ENCODE results near the gene ERN1. TPM values are rescaled to one million over a fixed set of nuclear protein-coding genes. Genes with fewer than 3 reads are reported as not detected.

The ERN1 gene
- total and polyA plus RNA-seq, 2 of the 13 experiments (the other 11 are each of a cell fraction or from before 2014, with no cell fraction given): 6.0 to 12.7 TPM

DNA sequence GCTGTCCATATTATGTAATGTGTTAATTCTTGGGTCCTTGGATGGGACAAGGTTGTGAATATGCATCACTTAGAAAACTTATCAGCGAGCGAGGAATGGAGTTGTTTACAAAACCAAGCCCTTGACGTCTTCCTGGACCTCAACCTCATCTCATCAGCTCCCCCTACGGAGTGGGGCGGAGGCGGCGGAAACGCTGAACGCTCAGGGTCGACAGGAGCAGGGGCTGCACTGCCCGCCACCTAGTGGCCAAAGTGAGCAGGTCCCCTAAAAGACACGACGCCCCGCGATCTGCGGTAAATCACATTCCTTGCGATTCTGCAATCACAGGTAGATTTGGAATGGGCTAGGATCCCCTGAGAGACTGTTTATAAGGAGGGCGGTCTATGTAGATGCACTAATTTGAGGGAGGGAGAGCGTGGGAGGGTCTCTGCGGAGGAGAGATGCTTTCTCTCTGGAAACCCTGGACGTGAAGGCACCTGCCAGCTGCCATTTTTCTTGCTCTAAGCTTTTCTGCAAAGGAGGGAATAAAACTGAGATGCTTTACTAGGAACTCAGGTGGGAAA is 104.1 kb downstream of the ERN1 start (continued):
- TF ChIP-seq, protein P1, sequence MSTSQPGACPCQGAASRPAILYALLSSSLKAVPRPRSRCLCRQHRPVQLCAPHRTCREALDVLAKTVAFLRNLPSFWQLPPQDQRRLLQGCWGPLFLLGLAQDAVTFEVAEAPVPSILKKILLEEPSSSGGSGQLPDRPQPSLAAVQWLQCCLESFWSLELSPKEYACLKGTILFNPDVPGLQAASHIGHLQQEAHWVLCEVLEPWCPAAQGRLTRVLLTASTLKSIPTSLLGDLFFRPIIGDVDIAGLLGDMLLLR (CRISPR knock-in tag; IDR thresholded peaks at IDR 0.05): no peak
- TF ChIP-seq ZFP1 (CRISPR knock-in tag; IDR thresholded peaks at IDR 0.05) (no peak), ZNF780A (CRISPR knock-in tag; IDR thresholded peaks at IDR 0.05) (no peak), ZNF431 (CRISPR knock-in tag; IDR thresholded peaks at IDR 0.05; ENCODE audit: borderline replicate concordance, low read depth) (no peak), HMG20A (CRISPR knock-in tag; IDR thresholded peaks at IDR 0.05; ENCODE audit: borderline replicate concordance) (0 out of 2 replicates have a peak, but pooled peaks have one; percentile 34), KDM5B (CRISPR knock-in tag; IDR thresholded peaks at IDR 0.05; ENCODE audit: borderline replicate concordance) (peak; percentile 42; the same call in 1 of the 2 replicates), THYN1 (CRISPR knock-in tag; IDR thresholded peaks at IDR 0.05; ENCODE audit: borderline replicate concordance, low read depth) (no peak), TCF12 (IDR thresholded peaks at IDR 0.05) (no peak), TCF12 (CRISPR knock-in tag; IDR thresholded peaks at IDR 0.05) (no peak), ZNF484 (CRISPR knock-in tag; IDR thresholded peaks at IDR 0.05; ENCODE audit: borderline replicate concordance, low read depth) (no peak)
- TF ChIP-seq, protein P2, sequence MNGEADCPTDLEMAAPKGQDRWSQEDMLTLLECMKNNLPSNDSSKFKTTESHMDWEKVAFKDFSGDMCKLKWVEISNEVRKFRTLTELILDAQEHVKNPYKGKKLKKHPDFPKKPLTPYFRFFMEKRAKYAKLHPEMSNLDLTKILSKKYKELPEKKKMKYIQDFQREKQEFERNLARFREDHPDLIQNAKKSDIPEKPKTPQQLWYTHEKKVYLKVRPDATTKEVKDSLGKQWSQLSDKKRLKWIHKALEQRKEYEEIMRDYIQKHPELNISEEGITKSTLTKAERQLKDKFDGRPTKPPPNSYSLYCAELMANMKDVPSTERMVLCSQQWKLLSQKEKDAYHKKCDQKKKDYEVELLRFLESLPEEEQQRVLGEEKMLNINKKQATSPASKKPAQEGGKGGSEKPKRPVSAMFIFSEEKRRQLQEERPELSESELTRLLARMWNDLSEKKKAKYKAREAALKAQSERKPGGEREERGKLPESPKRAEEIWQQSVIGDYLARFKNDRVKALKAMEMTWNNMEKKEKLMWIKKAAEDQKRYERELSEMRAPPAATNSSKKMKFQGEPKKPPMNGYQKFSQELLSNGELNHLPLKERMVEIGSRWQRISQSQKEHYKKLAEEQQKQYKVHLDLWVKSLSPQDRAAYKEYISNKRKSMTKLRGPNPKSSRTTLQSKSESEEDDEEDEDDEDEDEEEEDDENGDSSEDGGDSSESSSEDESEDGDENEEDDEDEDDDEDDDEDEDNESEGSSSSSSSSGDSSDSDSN (CRISPR knock-in tag; IDR thresholded peaks at IDR 0.05): no peak
- TF ChIP-seq, protein P3, sequence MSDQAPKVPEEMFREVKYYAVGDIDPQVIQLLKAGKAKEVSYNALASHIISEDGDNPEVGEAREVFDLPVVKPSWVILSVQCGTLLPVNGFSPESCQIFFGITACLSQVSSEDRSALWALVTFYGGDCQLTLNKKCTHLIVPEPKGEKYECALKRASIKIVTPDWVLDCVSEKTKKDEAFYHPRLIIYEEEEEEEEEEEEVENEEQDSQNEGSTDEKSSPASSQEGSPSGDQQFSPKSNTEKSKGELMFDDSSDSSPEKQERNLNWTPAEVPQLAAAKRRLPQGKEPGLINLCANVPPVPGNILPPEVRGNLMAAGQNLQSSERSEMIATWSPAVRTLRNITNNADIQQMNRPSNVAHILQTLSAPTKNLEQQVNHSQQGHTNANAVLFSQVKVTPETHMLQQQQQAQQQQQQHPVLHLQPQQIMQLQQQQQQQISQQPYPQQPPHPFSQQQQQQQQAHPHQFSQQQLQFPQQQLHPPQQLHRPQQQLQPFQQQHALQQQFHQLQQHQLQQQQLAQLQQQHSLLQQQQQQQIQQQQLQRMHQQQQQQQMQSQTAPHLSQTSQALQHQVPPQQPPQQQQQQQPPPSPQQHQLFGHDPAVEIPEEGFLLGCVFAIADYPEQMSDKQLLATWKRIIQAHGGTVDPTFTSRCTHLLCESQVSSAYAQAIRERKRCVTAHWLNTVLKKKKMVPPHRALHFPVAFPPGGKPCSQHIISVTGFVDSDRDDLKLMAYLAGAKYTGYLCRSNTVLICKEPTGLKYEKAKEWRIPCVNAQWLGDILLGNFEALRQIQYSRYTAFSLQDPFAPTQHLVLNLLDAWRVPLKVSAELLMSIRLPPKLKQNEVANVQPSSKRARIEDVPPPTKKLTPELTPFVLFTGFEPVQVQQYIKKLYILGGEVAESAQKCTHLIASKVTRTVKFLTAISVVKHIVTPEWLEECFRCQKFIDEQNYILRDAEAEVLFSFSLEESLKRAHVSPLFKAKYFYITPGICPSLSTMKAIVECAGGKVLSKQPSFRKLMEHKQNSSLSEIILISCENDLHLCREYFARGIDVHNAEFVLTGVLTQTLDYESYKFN (CRISPR knock-in tag; conservative IDR thresholded peaks at IDR 0.05): no peak
- TF ChIP-seq, protein P4, sequence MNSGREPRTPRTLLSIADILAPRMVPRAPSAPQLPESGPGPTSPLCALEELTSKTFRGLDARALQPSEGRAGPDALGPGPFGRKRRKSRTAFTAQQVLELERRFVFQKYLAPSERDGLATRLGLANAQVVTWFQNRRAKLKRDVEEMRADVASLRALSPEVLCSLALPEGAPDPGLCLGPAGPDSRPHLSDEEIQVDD (CRISPR knock-in tag; IDR thresholded peaks at IDR 0.05; ENCODE audit: borderline replicate concordance): no peak
- TF ChIP-seq, protein P5, sequence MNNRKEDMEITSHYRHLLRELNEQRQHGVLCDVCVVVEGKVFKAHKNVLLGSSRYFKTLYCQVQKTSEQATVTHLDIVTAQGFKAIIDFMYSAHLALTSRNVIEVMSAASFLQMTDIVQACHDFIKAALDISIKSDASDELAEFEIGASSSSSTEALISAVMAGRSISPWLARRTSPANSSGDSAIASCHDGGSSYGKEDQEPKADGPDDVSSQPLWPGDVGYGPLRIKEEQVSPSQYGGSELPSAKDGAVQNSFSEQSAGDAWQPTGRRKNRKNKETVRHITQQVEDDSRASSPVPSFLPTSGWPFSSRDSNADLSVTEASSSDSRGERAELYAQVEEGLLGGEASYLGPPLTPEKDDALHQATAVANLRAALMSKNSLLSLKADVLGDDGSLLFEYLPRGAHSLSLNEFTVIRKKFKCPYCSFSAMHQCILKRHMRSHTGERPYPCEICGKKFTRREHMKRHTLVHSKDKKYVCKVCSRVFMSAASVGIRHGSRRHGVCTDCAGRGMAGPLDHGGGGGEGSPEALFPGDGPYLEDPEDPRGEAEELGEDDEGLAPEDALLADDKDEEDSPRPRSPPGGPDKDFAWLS (CRISPR knock-in tag; IDR thresholded peaks at IDR 0.05; ENCODE audit: borderline replicate concordance): no peak
- TF ChIP-seq, protein P6, sequence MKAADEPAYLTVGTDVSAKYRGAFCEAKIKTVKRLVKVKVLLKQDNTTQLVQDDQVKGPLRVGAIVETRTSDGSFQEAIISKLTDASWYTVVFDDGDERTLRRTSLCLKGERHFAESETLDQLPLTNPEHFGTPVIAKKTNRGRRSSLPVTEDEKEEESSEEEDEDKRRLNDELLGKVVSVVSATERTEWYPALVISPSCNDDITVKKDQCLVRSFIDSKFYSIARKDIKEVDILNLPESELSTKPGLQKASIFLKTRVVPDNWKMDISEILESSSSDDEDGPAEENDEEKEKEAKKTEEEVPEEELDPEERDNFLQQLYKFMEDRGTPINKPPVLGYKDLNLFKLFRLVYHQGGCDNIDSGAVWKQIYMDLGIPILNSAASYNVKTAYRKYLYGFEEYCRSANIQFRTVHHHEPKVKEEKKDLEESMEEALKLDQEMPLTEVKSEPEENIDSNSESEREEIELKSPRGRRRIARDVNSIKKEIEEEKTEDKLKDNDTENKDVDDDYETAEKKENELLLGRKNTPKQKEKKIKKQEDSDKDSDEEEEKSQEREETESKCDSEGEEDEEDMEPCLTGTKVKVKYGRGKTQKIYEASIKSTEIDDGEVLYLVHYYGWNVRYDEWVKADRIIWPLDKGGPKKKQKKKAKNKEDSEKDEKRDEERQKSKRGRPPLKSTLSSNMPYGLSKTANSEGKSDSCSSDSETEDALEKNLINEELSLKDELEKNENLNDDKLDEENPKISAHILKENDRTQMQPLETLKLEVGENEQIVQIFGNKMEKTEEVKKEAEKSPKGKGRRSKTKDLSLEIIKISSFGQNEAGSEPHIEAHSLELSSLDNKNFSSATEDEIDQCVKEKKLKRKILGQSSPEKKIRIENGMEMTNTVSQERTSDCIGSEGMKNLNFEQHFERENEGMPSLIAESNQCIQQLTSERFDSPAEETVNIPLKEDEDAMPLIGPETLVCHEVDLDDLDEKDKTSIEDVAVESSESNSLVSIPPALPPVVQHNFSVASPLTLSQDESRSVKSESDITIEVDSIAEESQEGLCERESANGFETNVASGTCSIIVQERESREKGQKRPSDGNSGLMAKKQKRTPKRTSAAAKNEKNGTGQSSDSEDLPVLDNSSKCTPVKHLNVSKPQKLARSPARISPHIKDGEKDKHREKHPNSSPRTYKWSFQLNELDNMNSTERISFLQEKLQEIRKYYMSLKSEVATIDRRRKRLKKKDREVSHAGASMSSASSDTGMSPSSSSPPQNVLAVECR (CRISPR knock-in tag; IDR thresholded peaks at IDR 0.05; ENCODE audit: borderline replicate concordance): peak; percentile 29; the same call in 1 of the 2 replicates

All from HepG2 (cell line).